ENCODE data around the gene KRTAP10-12.

GRCh38 chr21:44703731-44704635 lies 7.0 kb downstream of the KRTAP10-12 start:
- no peak for TF ChIP-seq POLR2A (IDR thresholded peaks at IDR 0.05)
- TF ChIP-seq CTCF (IDR thresholded peaks at IDR 0.05 in 4 of 5, conservative IDR thresholded peaks at IDR 0.05 in 1 of 5), result no peak
